GM18873 (cell line): Measurements from ENCODE around the gene FLT1.

Experiments
- ATAC-seq: cut with Tn5 transposase; IDR thresholded peaks from one replicate; pipeline ENCODE4 v1.9.1; 2021; ENCODE audit warnings: mild to moderate bottlenecking, moderate library complexity, moderate number of reproducible peaks; ENCODE audit not compliant: unreplicated experiment, low FRiP score

FLT1 gene

GRCh38 chr13:28325022-28325421 is 169.9 kb downstream of the FLT1 start:
- no peak for ATAC-seq

- ATAC-seq: no peak
Observed at GRCh38 chr13:28324181-28324789, 170.6 kb downstream of the FLT1 start.

- no peak for ATAC-seq
Observed at GRCh38 chr13:28322256-28322905, 172.5 kb downstream of the FLT1 start.

- no peak for ATAC-seq
Observed at GRCh38 chr13:28321756-28322155, 173.2 kb downstream of the FLT1 start.

GRCh38 chr13:28320884-28321574 is 173.9 kb downstream of the FLT1 start:
- no peak for ATAC-seq

- no peak for ATAC-seq
Observed at GRCh38 chr13:28320209-28320608, 174.7 kb downstream of the FLT1 start.

- ATAC-seq: no peak
Observed at GRCh38 chr13:28319528-28319927, 175.4 kb downstream of the FLT1 start.

GRCh38 chr13:28318496-28318895 is 176.4 kb downstream of the FLT1 start:
- ATAC-seq: no peak

GRCh38 chr13:28316836-28317235 is 178.1 kb downstream of the FLT1 start:
- no peak for ATAC-seq

GRCh38 chr13:28316129-28316528 is 178.8 kb downstream of the FLT1 start:
- ATAC-seq: no peak

GRCh38 chr13:28314879-28315278 is 180.0 kb downstream of the FLT1 start:
- no peak for ATAC-seq

- ATAC-seq: no peak
Observed at GRCh38 chr13:28313579-28313978, 181.3 kb downstream of the FLT1 start.

GRCh38 chr13:28306325-28306724 is 188.6 kb downstream of the FLT1 start:
- no peak for ATAC-seq

- no peak for ATAC-seq
Observed at GRCh38 chr13:28301839-28302238, 193.1 kb downstream of the FLT1 start.

GRCh38 chr13:28299916-28300315 is 195.0 kb downstream of the FLT1 start:
- no peak for ATAC-seq

GRCh38 chr13:28297341-28297740 is 197.6 kb downstream of the FLT1 start:
- no peak for ATAC-seq

- peak; percentile 39 for ATAC-seq
Observed at GRCh38 chr13:28286263-28286662, 208.7 kb downstream of the FLT1 start.

GRCh38 chr13:28283600-28283999 is 211.3 kb downstream of the FLT1 start:
- ATAC-seq: no peak

GRCh38 chr13:28282451-28282850 is 212.5 kb downstream of the FLT1 start:
- ATAC-seq: no peak

- no peak for ATAC-seq
Observed at GRCh38 chr13:28273919-28274318, 221.0 kb downstream of the FLT1 start.

GRCh38 chr13:28271056-28271840 is 223.7 kb downstream of the FLT1 start:
- no peak for ATAC-seq
